Measurements from ENCODE around the gene RIPPLY3.
"Not testable (repeated sequence)": the region's sequence is repeated elsewhere in the genome, so short reads cannot be mapped to it uniquely, and the experiment has no call there.

Gene RIPPLY3

GRCh38 chr21:37045556-37045955, 39.1 kb downstream of the RIPPLY3 start:
- TF ChIP-seq CTCF (IDR thresholded peaks at IDR 0.05), result no peak
- Histone ChIP-seq H3K4me1 (no peaks in the 10 kb centered on the region), H3K9me3 (ENCODE audit: control insufficient read depth, low read length) (no peaks in the 10 kb centered on the region), H3K36me3 (ENCODE audit: control insufficient read depth, insufficient read depth, low read length) (no peaks in the 10 kb centered on the region), H3K27ac (no peak overlapping the region), H3K27me3 (ENCODE audit: control insufficient read depth, insufficient read depth, low read length) (no peaks in the 10 kb centered on the region), H3K4me3 (ENCODE audit: low read depth, low read length) (no peak overlapping the region), H2AFZ (no peak overlapping the region), H3K79me2 (no peaks in the 10 kb centered on the region), H3K9ac (no peak overlapping the region), H3K4me2 (ENCODE audit: low read length) (no peak overlapping the region)

GRCh38 chr21:37047079-37047478, 40.6 kb downstream of the RIPPLY3 start:
- Histone ChIP-seq H3K27ac (no peak overlapping the region), H3K27me3 (ENCODE audit: control insufficient read depth, insufficient read depth, low read length) (no peaks in the 10 kb centered on the region)
- no peak for TF ChIP-seq CTCF (IDR thresholded peaks at IDR 0.05)

GRCh38 chr21:37049741-37050140, 43.2 kb downstream of the RIPPLY3 start:
- not testable (repeated sequence) for H3K4me3 ChIP-seq (ENCODE audit: low read depth, low read length); H3K9ac ChIP-seq

More at GRCh38 chr21:37047079-37047478, 40.6 kb downstream of the RIPPLY3 start:
- no peak overlapping the region for H3K4me2 ChIP-seq (ENCODE audit: low read length)
- H3K9me3 ChIP-seq (ENCODE audit: control insufficient read depth, low read length), result no peaks in the 10 kb centered on the region
- H3K79me2 ChIP-seq, result no peaks in the 10 kb centered on the region
- H3K36me3 ChIP-seq (ENCODE audit: control insufficient read depth, insufficient read depth, low read length), result no peaks in the 10 kb centered on the region
- no peak overlapping the region for H3K9ac ChIP-seq
- H3K4me3 ChIP-seq (ENCODE audit: low read depth, low read length), result no peak overlapping the region
- H2AFZ ChIP-seq, result no peak overlapping the region
- no peaks in the 10 kb centered on the region for H3K4me1 ChIP-seq

GRCh38 chr21:37055271-37055855, 48.9 kb downstream of the RIPPLY3 start:
- no peak for TF ChIP-seq CTCF (IDR thresholded peaks at IDR 0.05)
- Histone ChIP-seq H3K79me2 (no peaks in the 10 kb centered on the region), H3K9me3 (ENCODE audit: control insufficient read depth, low read length) (no peaks in the 10 kb centered on the region), H3K4me1 (no peaks in the 10 kb centered on the region), H3K4me2 (ENCODE audit: low read length) (no peak overlapping the region), H3K36me3 (ENCODE audit: control insufficient read depth, insufficient read depth, low read length) (no peaks in the 10 kb centered on the region), H3K27me3 (ENCODE audit: control insufficient read depth, insufficient read depth, low read length) (no peaks in the 10 kb centered on the region), H2AFZ (no peak overlapping the region), H3K4me3 (ENCODE audit: low read depth, low read length) (no peak overlapping the region), H3K9ac (no peak overlapping the region), H3K27ac (no peak overlapping the region)

More at GRCh38 chr21:37049741-37050140, 43.2 kb downstream of the RIPPLY3 start:
- not testable (repeated sequence) for H2AFZ ChIP-seq; H3K4me2 ChIP-seq (ENCODE audit: low read length); H3K27ac ChIP-seq; H3K79me2 ChIP-seq; H3K36me3 ChIP-seq (ENCODE audit: control insufficient read depth, insufficient read depth, low read length); H3K27me3 ChIP-seq (ENCODE audit: control insufficient read depth, insufficient read depth, low read length); H3K4me1 ChIP-seq; H3K9me3 ChIP-seq (ENCODE audit: control insufficient read depth, low read length)

GRCh38 chr21:37057614-37058013, 51.1 kb downstream of the RIPPLY3 start:
- H3K27ac ChIP-seq, result no peak overlapping the region
- H3K27me3 ChIP-seq (ENCODE audit: control insufficient read depth, insufficient read depth, low read length), result no peaks in the 10 kb centered on the region
- no peak overlapping the region for H3K4me2 ChIP-seq (ENCODE audit: low read length)
- H3K36me3 ChIP-seq (ENCODE audit: control insufficient read depth, insufficient read depth, low read length), result no peaks in the 10 kb centered on the region
- H3K9ac ChIP-seq, result no peak overlapping the region
- TF ChIP-seq CTCF (IDR thresholded peaks at IDR 0.05), result no peak
- H3K9me3 ChIP-seq (ENCODE audit: control insufficient read depth, low read length), result no peaks in the 10 kb centered on the region
- H2AFZ ChIP-seq, result no peak overlapping the region
- H3K4me1 ChIP-seq, result no peaks in the 10 kb centered on the region
- H3K79me2 ChIP-seq, result no peaks in the 10 kb centered on the region
- H3K4me3 ChIP-seq (ENCODE audit: low read depth, low read length), result no peak overlapping the region
